DMS 273 (cell line): ENCODE results near the gene RPS6KA2.
A peak's percentile ranks its signal among the peaks of the same experiment; 100 is the strongest.

ENCODE experiments used
- DNase-seq: peaks from one replicate; lab custom pipeline; 2025; ENCODE audit not compliant: unreplicated experiment; lab: John Stamatoyannopoulos, UW

Gene RPS6KA2

DNA sequence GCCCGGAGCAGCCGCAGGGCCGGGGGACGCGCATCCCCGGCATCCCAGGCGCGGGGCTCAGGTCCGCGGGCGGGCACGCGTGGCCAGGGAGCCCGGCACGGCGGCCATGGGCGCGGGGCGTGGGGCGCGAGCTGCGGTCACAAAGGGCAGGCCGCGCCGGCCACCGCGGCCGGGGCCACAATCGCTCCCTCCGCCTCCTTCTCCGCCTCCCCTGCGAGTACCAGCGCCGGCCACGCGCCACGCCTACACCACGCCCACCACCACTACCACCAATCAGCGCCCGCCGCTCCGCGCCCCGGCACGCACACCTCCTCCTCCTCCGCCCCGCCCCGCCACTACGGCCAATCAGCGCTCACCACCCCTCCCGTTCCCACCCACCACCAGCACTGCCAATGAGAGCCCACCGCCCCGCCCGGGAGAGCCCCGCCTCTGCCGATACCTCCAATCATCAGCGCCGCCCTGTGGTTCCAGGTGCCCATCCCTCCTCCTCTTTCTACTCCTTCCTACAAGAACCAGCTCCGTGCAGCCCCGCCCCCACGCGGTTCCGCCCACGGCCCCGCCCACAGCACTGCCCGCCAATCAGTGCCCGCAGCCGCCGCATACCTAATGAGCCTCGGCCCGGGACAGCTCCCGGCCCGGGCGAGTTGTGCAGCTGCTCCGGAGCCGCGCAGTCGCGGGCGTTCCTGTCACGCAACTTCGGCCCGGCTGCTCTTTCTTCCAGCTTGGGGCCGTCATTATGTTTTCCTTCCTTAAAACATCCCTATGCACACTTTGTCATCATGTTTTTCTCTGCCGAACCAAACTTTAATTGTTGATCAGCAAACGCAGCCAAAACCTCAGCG, at the start of gene RPS6KA2:
Gene RPS6KA2 (minus strand): TSS at position 219 of the 842 bp plus-strand sequence. CDS start 232 bp downstream, outside the sequence.
- peak; percentile 99 for DNase-seq

DNA sequence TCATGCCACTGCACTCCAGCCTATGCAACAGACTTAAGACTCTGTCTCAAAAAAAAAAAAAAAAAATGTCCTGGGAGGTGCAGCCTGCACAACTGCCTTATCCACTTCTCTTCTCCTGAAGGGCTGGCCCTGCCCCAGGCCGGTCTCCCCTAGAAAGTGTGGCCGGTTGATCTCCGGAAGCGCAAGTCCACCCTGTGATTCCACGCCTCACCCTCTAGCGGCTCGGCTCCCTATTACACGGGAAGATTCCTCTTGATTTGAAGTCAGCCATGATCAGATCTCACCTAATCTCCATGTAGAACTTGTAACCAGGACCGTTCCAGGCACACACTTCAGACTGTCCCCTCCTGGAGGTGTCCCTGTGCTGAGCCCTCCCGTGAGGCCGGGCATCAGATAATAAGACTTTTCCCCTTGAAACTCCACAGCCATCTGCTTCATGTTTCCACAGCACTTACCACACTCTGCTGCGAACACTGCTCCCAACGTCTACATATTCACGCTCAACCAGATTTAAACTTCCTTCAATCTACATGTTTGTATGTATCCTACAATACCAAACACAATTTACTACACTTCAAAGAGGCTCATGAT, 49.3 kb upstream of the RPS6KA2 start:
- no peak for DNase-seq

DNA sequence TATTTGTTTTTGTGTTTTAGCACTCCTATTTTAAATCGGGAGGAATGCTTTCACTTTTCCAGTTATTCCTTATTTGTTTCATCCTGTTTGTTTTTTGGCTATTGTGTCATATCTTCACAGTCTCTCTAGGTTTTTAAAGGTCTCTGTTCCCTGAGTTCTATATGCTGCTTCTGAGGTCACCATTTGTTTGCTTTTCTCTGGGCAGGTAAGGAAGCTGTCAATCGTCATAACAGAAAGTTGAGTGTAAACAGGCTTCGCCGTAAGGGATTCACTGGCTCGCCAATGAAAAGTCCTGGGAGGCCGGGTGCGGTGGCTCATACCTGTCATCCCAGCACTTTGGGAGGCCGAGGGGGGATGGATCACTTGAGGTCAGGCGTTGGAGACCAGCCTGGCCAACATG, 48.7 kb upstream of the RPS6KA2 start:
- DNase-seq: no peak

DNA sequence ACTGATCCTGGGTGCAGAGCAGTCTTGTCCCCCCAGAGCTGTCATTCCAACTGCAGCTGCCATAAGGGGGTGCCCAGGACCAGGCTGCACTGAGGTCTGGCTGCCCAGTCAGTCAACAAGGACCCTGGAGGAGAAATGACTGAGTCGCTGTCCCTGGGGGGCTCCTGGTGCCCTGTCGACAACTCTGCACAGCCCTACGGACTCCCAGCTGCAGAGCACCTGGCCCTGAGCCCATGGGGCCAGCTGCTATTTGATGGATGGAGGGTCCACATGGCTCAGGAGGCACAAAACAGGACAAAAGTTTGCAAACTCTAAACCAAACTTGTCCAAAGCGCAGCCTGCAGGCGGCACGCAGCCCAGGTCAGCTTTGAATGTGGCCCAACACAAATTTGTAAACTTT, 46.3 kb upstream of the RPS6KA2 start:
- DNase-seq: peak; percentile 6

DNA sequence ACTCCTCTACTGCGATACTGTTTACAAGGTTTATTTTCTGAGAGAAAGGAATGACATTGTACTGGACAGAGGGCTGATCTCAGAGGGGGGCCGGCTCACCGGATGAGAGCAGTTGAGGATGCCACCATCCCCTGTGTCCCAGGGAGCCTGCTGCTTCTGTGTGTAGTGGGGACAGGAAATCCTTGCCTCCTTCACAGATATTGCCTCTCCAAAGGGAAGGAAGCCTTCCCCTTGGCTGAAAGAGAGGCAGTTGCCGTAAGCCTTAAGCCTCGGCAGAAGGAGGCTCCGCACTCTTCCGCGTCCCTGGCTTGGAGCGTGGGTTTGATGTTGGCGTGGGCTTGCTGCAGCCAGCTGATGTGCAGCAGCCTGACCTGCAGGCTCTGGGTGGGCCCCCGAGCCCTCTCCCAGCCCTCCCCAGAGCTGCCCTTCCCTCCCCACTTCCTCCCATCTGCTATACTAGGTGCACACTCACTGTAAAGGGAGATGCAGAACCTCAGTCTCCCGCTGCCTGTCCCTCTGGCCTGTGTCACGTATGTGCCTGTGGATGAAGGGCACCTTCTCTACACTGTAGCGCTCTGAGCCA, 45.7 kb upstream of the RPS6KA2 start:
- no peak for DNase-seq

DNA sequence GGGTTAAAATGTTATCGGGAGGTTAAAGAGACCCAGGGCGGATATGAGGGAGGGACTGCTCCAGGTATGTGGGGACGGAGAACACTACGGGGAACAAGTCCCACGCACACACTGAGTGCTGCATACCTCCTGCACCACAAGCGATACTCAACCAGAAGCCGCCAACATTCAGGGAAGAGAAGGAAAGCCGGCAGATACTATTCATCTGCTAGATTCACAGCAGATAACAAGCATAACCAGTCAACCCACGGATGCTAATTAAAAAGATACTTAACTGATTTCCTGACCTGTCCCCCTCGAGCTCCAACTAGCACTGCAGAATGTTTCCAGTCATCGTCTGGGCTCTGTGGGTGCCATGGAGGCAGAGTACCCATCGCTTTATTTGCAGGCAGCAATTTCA, 45.1 kb upstream of the RPS6KA2 start:
- DNase-seq: no peak

DNA sequence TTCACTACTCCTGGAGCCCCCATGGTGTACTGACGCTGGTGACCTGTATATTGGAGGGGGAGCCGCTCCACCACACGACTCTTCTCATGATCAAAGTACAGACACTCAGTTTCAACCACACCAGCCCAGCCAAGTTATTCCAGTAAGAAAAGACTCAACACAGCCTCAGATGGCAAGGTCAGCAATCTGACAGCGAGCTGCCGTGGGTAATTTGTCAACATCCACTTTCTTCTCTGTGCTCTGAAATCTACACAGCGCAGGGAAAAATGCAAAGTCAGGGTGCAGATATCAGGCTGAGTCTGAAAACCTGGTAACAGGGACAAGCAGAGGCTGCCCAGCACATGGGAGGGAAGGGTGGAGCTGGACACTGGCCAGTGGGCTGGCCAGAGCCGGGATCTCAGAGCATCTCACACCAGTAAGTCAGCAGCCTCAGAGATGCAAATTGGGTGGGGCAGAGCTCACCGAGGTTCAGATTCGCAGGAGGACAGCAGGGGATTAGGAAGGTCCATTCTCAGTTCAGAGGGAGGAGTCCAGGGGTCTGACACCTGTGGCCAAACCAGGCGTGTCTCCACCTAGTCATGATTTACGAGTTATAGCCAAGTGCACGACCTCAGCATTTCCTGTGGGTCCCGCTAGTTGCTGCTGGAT, 44.5 kb upstream of the RPS6KA2 start:
- no peak for DNase-seq

DNA sequence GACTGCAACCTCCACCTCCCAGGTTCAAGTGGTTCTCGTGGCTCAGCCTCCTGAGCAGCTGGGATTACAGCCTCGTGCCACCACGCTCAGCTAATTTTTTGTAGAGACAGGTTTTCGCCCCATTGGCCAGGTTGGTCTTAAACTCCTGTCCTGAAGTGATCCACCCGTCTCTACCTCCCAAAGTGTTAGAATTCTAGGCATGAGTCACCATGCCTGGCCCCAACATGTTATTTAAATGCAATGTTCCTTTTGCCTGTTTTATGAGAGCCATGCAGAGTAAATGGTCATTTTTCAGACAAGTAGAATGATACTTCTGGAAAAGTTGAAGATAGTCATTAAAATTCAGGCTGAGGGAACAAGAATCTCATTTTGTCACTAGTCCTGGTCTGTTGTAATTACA, 43.8 kb upstream of the RPS6KA2 start:
- no peak for DNase-seq

DNA sequence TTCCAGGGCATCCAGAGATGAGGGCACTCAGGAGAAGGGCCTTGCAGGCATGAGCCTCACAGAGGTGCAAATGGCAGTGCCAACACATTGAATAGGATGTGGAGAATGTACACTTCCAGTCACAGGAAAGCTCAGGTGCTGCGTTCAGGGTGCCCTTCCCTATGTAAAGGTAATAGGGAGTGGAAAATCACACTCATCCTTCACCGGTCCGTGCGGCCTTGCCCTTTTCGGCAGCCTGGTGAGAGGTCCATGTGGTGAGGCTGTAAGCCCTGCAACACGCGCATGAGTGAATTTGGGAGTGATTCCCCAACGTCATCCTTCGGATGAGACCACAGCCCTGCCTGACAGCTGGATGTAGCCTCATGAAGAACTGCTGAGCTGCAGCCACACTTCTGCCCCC, 43.0 kb upstream of the RPS6KA2 start:
- DNase-seq: no peak

DNA sequence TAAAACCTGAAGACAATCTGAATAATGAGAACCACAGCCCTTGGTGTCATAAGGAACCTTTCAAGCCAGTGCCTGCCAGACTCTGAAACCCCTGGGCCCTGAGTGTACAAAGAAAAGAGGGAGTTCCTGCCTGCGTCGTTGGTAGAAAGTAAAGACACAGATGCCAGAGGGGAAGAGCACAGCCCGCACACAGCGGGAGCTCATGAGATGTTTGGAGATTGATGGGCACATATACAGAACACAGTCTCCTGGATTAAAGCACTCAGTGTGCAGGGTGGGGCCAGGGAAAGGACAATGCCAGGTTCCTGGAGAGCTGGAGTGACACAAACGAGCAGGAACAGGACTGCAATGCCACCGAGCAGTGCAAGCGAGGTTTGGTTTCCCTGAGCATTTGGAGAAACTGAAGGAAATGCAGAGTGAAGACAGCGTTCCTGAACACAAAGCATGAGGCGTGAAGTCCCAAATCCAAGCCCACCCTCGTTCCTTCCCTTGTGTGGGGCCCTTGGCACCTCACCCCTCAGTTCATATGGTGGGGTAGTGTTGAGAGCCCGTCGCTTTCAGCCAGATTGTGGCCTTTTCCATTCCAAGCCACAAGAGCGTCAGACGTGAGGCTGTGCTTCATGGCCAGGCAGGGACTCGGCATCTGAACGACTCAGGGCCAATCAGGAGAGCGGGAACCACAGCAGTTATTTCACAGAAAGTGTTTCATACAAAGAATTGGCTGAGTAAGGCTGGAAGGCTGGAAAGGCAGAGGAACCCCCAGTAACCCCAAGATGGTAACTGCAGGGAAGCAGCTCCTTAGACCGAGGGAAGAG, 41.0 kb upstream of the RPS6KA2 start:
- no peak for DNase-seq

DNA sequence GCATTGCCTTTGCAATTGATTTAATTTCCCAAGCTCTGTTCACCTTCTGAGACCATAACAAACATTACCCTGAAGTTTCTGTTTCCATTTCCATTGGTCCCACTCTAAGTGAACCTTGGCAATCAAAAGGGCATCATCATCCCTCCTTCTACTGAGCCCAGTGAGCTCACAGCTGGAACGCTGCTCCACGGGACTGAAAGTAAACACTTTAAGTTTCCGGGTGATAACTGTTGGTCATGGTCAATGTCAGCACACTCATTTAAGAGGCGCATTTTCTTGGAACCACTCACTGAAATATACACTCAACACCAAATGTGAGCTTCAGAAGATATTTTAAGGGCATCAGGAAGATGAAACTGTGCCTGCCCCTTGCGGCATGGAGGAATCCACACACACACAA, 37.1 kb upstream of the RPS6KA2 start:
- no peak for DNase-seq

DNA sequence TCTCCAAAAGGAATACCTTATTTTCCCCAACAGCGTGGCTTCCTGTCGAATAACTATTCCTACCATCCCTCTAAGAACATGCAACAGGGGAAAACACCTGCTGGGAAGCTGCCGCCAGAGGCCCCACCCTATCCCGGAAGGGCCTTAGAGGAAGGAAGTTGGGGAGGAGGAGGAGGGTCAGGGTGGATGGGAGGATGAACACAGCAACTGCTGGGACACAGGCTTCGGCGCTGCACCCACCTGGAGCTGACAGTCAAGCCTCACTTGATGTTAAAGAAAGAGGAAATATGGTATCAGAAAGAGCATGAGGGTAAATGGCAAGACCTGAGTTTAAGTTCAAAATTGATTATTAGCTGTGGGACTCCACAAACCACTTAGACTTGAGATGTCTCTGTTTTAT, 36.5 kb upstream of the RPS6KA2 start:
- no peak for DNase-seq

DNA sequence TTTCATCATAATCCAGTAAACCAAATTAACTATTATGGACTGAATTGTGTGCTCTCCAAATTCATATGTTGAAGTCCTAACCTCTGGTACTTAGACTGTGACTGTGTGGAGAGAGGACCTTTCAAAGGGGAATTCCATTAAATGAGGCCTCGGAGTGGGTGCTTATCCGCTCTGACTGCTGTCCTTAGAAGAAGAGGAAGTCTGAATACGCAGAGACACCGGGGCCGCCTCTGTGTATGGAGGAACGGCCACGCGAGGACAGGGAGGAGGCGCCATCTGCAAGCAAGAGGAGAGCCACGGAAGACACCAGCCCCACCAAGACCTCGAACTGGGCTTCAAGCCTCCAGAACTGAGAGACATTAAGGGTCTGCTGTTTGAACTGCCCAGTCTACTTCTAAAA, 35.6 kb upstream of the RPS6KA2 start:
- no peak for DNase-seq

DNA sequence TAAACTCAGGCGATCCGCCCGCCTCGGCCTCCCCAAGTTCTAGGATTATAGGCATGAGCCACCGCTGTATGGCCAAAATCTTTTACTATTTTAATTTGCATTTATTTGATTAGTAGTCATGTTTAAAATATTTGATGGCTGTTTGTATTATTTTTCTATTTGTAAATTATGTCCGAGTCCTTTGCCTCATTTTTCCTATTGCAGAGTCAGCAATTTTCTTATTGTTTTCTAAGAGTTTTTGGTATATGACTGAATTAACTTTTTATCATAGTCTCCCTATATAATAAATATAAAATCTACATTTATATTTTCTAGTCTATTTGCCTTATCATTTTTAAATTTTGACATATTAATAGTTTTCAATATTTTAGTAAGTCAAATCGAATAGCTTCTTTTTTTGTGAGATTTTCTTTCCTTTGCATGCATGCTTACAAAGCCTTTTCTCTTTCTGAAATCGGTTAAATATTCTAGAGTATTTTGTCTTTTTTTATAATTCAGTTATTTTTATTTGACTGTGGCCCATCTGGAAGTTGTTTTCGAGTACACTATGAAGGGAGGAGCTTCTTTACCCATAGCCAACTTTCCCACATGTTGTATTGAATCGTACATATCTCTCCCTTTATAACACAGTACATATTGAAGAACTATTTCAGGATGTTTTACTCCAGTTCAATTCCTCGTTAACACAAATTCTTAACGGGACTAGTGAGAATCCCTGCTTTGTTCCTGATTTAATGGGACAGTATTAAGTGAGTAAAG, 34.5 kb upstream of the RPS6KA2 start:
- no peak for DNase-seq

DNA sequence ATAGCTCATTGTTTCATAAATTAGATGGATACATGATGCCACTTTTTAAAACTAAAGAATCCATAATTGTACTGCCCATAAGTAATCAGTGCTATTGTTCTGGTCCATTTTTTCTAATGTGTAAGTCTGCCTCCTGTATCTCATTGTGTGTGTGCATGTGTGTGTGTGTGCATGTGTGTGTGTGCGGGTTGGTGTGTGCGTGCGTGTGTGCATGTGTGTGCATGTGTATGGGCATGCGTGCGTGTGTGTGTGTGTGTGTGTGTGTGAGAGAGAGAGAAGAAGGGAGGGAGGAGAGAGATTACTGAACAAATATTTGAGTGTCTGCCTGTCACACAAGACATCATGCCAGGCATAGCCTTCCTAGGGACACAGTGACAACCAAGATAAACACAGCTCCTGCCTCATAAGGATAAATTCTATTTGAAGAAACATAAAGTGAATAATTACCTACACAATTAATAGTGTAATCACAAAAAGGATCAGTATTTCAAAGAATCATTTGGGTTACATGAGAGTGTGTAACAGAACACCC, 33.2 kb upstream of the RPS6KA2 start:
- no peak for DNase-seq

DNA sequence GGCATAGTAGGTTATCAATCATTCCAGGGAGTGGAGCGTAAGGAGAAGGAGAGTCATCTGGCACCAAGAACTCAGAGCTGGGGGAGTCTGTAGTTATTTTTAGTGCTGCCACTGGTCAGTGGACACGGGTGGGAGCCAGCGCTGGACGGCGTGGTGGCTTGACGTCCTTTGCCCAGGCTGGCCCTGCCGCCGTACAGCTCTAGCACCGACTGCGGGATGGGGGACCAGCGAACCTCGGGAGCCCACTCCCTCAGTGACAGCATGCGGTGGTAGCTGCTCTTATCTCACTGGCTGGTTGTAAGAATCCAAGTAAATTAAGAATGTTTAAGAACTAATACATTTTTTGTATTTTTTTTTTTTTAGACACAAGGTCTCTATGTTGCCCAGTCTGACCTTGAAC, 32.5 kb upstream of the RPS6KA2 start:
- DNase-seq: no peak

DNA sequence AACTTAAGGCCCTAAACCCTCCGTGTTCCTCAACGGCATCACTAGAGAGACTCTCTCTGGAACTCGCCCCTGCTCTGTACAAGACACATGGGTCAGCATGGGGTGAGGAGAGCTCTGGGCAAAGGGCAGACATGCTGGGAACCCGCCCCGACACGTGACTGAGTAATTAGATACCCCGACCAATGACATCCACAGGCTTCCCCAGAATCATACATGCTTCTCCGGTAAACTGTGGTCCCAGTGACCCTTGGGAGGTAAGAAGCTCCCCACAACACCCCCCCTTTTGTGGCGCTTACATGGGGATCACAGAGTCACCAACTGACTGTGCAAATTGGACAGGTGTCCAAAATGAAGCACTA, 31.7 kb upstream of the RPS6KA2 start:
- DNase-seq: no peak

DNA sequence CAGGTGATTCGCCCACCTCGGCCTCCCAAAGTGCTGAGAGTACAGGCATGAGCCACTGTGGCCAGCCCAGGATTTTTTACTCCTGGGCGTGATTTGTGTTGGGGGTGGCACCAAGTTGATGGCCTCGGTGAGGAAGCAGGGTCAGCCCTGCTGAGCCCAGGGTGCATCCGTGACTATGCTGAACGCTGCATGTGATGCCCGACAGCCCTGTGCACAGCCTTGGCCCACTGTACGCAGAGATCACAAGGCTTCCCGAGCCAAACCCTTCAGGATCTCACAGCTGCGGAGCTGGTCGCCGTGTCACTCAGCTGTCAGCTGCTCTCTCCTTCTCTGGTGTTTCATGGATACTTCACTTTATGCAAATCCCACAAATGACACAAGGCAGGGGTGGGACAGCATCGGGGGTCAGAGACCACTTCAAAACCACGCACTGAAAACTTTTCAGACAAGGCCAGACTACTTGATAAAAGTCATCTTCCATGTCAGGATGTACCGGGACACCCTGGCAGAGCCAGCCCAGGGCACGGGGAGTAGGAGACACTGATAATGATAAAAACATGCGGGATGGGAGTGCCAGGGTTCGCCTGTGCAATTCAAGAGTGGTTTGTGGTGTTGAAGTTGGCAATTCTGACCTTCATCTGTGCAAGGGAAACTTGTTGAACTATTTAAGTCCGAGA, 31.2 kb upstream of the RPS6KA2 start:
- no peak for DNase-seq

DNA sequence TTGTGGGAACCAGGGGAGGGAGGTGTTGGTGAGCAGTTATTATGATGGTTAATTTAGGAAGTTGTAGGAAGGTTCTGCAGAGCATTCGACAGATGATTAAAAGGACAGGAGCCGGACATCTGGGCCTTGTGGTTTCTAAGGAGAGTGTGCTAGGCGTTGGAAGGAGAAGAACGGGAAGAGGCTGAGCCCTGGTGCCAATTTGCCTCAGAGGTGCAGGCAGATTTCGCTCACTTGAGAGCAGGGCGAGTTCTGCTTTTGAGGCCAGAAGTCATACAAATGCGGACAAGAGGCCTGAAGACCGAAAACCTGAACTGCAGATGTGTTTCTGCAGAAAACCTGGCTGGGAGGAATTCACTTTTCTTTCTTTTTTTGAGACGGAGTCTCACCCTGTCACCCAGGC, 30.5 kb upstream of the RPS6KA2 start:
- no peak for DNase-seq
